ENCODE measurements around the gene MRPL14. TPM values are rescaled to one million over a fixed set of nuclear protein-coding genes. Genes with fewer than 3 reads are reported as not detected.
A peak's percentile ranks its signal among the peaks of the same experiment; 100 is the strongest.

The MRPL14 gene
- total RNA-seq, 2 experiments from 2014 or later, result 37.6 to 47.2 TPM

DNA sequence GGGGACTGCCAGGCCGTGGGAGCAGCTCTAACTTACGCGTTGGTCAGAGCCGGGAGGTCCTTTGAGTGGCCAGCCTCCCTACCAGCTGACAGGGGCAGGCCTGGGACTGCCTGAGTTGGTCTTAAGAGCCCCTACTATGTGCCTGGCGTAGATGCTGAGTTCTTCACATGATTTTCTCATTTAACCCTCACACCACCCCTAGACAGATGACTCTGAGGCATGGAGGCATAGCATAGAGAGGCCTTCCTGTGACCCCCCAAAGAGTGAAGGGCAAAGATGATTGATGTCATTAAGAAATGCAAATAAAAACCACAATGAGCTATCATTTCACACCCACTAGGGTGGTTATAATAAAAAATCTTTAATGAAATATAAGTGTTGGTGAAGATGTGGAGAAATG, 36.8 kb downstream of the MRPL14 start:
- no peaks in the 10 kb centered on the region for H3K36me3 Mint-ChIP-seq (ENCODE audit: low read depth)
- no peak overlapping the region for H3K4me3 Mint-ChIP-seq
- H3K27ac Mint-ChIP-seq, result no peak overlapping the region
- DNase-seq, result no peak
- no peaks in the 10 kb centered on the region for H3K4me1 Mint-ChIP-seq
- no peaks in the 10 kb centered on the region for H3K9me3 Mint-ChIP-seq
- H3K27me3 Mint-ChIP-seq, result no peaks in the 10 kb centered on the region
- ChIA-PET POLR2A (no interaction called here), CTCF (interaction anchor here (1.1 to 3.7 kb wide), 3 partner anchors 10 to 322 kb away, joined by 3 to 22 read pairs (median 6); no protein-coding TSS in a partner anchor)

DNA sequence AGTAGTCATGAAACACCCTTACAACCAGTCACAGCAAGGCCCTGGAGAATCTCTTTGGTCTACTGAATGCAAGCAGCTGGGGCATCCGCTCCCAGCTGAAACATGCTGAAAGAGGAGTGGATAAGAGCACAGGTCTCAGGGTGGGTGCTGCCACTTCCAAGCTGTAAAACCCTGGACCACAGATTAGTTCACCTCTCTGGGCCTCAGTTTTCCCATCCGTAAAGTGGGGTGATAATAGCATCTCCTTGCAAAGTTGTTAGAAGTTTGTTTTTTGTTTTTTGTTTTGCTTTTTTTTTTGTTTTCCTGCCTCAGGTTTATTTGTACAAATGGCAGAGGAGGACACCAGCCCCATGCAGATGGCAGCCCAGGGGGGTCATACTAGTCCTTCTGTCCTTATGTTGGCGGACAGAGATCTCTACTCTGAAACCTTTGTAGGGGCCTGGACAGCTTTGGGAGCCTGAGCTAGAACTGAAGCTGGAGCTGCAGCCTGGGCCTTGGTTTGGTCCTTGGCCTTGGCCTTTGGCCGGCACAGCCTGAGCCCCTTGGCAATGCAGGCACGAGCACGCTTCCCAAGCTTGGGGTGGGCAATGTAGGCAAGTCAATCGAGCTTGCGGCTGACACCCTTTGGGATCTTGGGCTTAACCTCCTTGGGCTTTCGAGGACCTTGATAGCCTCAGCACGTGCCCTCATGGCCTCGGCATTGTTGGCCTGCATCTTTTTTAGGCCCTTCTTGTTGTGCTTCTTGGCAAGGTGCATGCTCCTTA, 38.2 kb downstream of the MRPL14 start:
- CTCF ChIA-PET, result interaction anchor here (0.7 to 3.7 kb wide), 6 partner anchors 9 to 319 kb away, joined by 3 to 22 read pairs (median 4); partner anchors contain the start of gene VEGFA

DNA sequence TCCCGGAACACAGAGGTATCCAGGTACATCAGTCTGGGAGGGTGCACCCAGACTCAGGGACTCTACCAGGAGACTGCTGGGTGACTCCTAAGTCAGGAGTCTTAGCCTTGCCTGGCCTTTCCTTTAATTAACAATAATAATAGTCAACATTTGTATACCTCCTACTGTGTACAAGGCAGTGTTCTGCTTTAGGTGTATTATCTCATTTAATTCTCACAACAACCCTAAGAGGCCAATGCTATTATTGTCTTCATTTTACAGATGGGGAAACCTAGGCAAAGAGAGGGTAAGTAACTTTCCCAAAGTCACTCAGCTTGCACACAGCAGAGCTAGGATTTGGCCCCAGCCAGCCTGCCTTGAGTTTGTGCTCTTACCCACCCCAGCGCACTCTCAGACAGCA, 39.6 kb downstream of the MRPL14 start:
- H3K27ac Mint-ChIP-seq, result no peak overlapping the region
- H3K4me1 Mint-ChIP-seq, result no peaks in the 10 kb centered on the region
- CTCF ChIA-PET, result interaction anchor here (1.7 to 3.7 kb wide), 2 partner anchors 8 to 318 kb away, joined by 4 to 22 read pairs; partner anchors contain the start of gene VEGFA
- POLR2A ChIA-PET, result no interaction called here
- no peaks in the 10 kb centered on the region for H3K9me3 Mint-ChIP-seq
- no peak overlapping the region for H3K4me3 Mint-ChIP-seq
- no peaks in the 10 kb centered on the region for H3K36me3 Mint-ChIP-seq (ENCODE audit: low read depth)
- H3K27me3 Mint-ChIP-seq, result no peaks in the 10 kb centered on the region
- no peak for DNase-seq

More for the DNA sequence above, 38.2 kb downstream of the MRPL14 start:
- no peak overlapping the region for H3K27ac Mint-ChIP-seq
- H3K36me3 Mint-ChIP-seq (ENCODE audit: low read depth), result no peaks in the 10 kb centered on the region
- no peaks in the 10 kb centered on the region for H3K27me3 Mint-ChIP-seq
- POLR2A ChIA-PET, result no interaction called here
- no peaks in the 10 kb centered on the region for H3K4me1 Mint-ChIP-seq
- DNase-seq, result no peak
- no peaks in the 10 kb centered on the region for H3K9me3 Mint-ChIP-seq
- H3K4me3 Mint-ChIP-seq, result no peak overlapping the region

DNA sequence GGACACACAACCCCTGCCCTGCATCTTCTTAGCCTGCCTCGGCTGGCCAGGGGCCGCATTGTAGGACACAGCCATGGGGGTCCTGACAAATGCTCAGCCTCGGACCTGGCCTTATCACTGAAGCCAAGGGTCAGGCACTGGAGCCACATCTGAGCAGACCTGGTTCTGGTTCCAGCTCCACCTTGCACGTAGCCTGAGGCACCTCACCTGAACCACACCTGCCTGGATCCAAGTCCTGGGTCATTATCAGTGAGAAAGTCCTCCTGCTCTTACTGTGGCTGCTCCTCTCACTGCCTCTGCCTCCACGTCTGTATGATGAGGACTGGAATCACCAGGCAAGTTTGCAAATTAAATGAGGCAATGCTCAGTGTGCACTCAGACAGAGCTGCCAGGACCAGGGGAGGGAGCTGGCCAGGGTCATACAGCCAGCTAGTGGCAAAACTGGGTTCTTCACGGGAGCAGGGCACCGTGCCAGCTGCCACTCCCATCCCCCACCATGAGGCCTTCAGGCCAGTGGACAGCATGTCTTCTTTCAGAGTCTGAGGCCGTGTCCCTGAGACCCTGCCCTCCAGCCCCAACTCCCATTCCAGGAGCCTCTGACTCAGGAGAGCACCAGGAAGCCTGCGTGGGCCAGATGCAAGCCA, 40.2 kb downstream of the MRPL14 start:
- DNase-seq, result no peak
- Mint-ChIP-seq H3K4me1 (no peaks in the 10 kb centered on the region), H3K4me3 (no peak overlapping the region), H3K27me3 (no peaks in the 10 kb centered on the region), H3K27ac (no peak overlapping the region), H3K9me3 (no peaks in the 10 kb centered on the region), H3K36me3 (ENCODE audit: low read depth) (no peaks in the 10 kb centered on the region)
- ChIA-PET POLR2A (no interaction called here), CTCF (interaction anchor here (1.1 to 2.9 kb wide), 3 partner anchors 13 to 318 kb away, joined by 3 to 22 read pairs (median 4); no protein-coding TSS in a partner anchor)

DNA sequence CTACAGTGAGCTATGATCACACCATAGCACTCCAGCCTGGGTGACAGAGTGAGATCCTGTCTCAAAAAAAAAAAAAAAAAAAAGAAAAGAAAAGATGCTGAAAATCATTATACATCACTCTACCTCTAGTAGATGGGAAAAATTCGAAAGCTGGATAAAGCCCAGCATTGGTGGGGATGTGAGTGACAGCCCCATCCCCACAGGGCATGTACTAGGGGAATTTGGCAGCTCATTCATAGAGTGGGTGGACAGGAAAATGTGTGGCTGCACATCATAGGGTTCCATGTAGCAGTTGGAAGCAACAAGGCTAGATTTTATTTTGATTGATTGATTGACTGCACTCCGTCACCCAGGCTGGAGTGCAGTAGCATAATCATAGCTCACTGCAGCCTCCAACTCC, 42.0 kb downstream of the MRPL14 start:
- no peaks in the 10 kb centered on the region for H3K27me3 Mint-ChIP-seq
- peaks cover 3% of the 10 kb centered on the region for H3K4me1 Mint-ChIP-seq
- no peaks in the 10 kb centered on the region for H3K36me3 Mint-ChIP-seq (ENCODE audit: low read depth)
- no peak overlapping the region for H3K27ac Mint-ChIP-seq
- no peaks in the 10 kb centered on the region for H3K9me3 Mint-ChIP-seq
- DNase-seq, result no peak
- CTCF ChIA-PET, result interaction anchor here (0.6 to 2.9 kb wide), 6 partner anchors 11 to 1106 kb away, joined by 3 to 22 read pairs (median 4); partner anchors contain the start of gene PEX6
- no peak overlapping the region for H3K4me3 Mint-ChIP-seq
- POLR2A ChIA-PET, result no interaction called here

DNA sequence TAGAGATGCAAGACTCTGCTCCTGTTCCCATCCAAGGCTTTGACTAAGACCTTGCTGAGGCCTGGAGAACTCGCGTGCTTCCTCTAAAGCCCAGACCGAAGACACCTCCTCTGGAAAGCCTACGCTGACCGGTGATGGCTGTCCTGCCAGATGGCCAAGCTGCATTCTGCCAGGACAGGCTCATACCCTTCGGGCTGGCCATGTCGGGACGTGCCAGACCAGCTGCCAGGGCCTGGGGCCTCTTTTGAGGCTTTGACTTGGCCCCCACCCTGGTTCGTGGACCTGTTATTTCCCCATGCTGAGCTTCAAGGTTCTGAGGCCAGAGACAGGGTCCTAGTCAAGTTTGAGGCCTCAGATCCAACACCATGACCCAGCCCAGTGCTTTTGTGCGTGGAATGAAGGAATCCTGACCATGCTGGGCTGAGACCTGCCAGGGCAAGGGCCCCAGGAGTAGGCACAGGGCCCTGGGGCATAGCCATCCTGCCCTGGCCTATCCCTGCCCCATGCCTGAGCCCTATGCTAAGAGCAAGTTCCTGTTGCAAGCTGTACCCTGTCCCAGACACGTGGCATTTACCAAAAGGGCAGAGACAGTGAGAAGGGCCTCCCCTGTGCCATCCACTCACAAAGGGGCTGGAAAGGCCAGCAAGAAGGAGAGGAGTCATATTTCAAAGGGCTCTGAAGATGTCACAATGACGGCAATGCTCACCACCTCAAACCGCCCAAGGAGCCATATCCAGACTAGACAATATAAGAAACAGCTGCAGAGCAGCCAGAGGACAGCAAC, 42.8 kb downstream of the MRPL14 start:
- no peaks in the 10 kb centered on the region for H3K27me3 Mint-ChIP-seq
- no peak overlapping the region for H3K27ac Mint-ChIP-seq
- no peaks in the 10 kb centered on the region for H3K9me3 Mint-ChIP-seq
- ChIA-PET CTCF (interaction anchor here (0.9 to 2.9 kb wide), 6 partner anchors 10 to 315 kb away, joined by 3 to 22 read pairs (median 4); partner anchors contain the start of gene VEGFA), POLR2A (no interaction called here)
- H3K4me1 Mint-ChIP-seq, result peaks cover 4% of the 10 kb centered on the region
- DNase-seq, result no peak
- H3K36me3 Mint-ChIP-seq (ENCODE audit: low read depth), result no peaks in the 10 kb centered on the region
- H3K4me3 Mint-ChIP-seq, result no peak overlapping the region

DNA sequence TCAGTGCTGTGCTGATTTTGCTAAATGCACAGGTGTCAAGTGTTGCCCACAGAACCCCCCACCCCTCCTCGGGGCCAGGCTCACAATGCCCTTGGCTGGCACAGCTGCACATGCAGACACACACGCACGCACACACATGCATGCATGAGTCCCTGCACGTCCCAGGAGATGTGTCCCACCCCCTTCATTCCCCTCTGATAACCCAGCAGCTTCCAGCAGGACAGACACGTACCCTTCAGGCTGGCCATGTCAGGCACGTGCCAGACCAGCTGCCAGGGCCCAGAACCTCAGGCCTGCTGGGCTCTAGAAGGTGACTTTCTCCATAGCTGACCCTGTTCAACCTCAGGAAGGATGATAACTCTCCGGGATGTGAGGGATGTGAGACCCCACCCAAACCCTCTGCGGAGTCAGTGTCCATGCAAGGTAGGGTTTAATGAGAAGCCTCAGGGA, 44.4 kb downstream of the MRPL14 start:
- DNase-seq, result no peak
- Mint-ChIP-seq H3K4me3 (no peak overlapping the region), H3K27me3 (peaks cover 2% of the 10 kb centered on the region), H3K9me3 (no peaks in the 10 kb centered on the region), H3K27ac (no peak overlapping the region), H3K36me3 (ENCODE audit: low read depth) (no peaks in the 10 kb centered on the region), H3K4me1 (peaks cover 8% of the 10 kb centered on the region)
- ChIA-PET POLR2A (no interaction called here), CTCF (interaction anchor here (0.9 to 2.0 kb wide), 5 partner anchors 22 to 358 kb away, joined by 3 to 9 read pairs (median 3); partner anchors contain the start of gene VEGFA)

DNA sequence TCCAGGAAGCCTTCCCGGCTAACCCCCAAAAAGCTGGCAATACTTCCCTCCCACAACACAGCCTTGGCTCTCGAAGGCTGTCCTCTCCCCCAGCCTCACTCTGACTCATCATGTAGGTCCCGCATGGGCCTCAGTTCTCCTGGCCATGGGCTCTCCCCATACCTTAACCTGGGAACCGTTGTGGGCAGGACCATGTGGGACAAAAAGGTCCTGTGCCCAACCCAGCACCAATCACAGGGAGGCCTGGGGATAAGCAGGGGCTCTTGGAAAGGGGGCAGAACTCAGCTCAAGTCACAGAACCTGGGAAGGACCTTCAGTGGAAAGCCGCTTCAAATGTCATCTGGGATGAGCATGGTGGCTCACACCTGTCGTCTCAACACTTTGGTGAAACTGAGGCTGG, 45.5 kb downstream of the MRPL14 start:
- Mint-ChIP-seq H3K36me3 (ENCODE audit: low read depth) (no peaks in the 10 kb centered on the region), H3K27me3 (peaks cover 2% of the 10 kb centered on the region), H3K4me3 (no peak overlapping the region), H3K27ac (no peak overlapping the region), H3K9me3 (no peaks in the 10 kb centered on the region), H3K4me1 (peaks cover 8% of the 10 kb centered on the region)
- ChIA-PET CTCF (interaction anchor here (1.1 to 3.0 kb wide), 2 partner anchors 7 to 13 kb away, joined by 3 to 22 read pairs; no protein-coding TSS in a partner anchor), POLR2A (no interaction called here)
- no peak for DNase-seq

DNA sequence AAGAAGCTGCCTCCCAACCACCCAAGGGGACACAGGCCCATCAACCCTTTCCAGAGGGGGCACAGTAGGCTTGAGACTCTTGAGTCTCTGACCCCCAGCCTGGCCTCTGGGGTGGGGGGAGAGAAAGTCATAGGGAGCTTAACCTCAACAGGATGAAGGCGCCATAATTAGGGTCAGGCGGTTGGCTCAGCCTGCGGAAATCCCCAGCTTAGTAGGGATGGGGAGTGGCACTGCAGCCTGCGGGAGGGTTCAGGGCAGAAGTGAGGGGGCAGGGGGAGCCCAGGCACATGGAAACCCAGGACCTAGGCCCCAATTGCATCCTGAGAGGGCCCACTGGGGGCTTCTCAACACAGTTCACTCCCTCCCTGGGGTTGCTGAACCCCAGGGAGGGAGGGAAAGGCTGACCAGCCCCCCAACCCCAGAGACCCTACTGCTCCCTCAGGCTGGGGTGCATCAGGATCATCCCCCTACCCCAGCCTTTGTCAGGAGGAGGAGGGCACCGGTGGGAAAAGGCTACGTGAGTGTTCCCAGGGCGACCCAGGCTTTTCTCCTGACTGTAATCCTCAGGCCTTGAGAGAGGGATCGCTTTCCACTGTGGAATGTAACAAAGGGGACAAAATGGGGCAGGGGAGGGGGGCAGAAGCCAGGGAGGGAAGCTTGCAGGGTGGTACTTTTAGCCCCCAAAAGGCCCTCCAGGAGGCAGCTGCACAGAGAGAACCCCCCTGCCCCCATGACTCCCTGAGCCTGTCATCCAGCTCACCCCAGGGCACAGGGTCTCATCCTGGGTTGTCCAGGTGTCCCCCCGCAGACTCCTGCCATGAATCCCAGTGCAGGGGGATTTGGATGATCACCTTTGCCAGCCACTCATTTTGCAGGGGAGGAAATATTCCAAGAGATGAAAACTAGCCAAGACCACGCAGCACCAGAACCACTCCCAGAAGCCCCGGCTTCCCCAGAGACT, 46.4 kb downstream of the MRPL14 start:
- Mint-ChIP-seq H3K4me1 (peaks cover 8% of the 10 kb centered on the region), H3K27me3 (peaks cover 2% of the 10 kb centered on the region), H3K27ac (no peak overlapping the region), H3K9me3 (no peaks in the 10 kb centered on the region), H3K36me3 (ENCODE audit: low read depth) (no peaks in the 10 kb centered on the region), H3K4me3 (no peak overlapping the region)
- ChIA-PET CTCF (interaction anchor here (0.6 to 3.4 kb wide), 11 partner anchors 8 to 579 kb away, joined by 3 to 45 read pairs (median 5); partner anchors contain the start of gene VEGFA), POLR2A (no interaction called here)
- no peak for DNase-seq

DNA sequence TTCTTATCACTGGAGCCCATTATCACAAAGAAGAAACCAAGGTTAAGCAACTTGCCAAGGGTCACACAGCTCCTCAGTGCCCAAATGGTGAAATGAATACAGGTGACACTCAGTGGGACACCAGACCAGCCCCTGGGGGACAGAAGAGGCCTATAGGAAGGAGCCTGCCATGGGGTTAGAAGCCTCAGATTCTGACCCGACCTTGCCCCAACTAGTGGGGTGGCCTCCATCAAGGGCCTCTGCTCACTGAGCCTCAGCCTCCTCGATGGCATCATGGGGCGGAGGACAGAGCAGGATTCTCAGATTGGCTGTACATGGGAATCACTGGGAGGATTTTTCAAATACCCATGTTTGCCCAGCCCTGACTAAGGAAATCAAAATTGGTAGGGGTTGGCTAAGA, 47.6 kb downstream of the MRPL14 start:
- H3K27me3 Mint-ChIP-seq, result peaks cover 2% of the 10 kb centered on the region
- ChIA-PET POLR2A (no interaction called here), CTCF (interaction anchor here (0.7 to 3.4 kb wide), 26 partner anchors 8 to 1065 kb away, joined by 3 to 45 read pairs (median 4); partner anchors contain the start of genes KLHDC3, RSPH9 and VEGFA)
- no peak for DNase-seq
- no peaks in the 10 kb centered on the region for H3K9me3 Mint-ChIP-seq
- H3K36me3 Mint-ChIP-seq (ENCODE audit: low read depth), result no peaks in the 10 kb centered on the region
- no peak overlapping the region for H3K4me3 Mint-ChIP-seq
- H3K4me1 Mint-ChIP-seq, result peaks cover 11% of the 10 kb centered on the region
- H3K27ac Mint-ChIP-seq, result no peak overlapping the region

DNA sequence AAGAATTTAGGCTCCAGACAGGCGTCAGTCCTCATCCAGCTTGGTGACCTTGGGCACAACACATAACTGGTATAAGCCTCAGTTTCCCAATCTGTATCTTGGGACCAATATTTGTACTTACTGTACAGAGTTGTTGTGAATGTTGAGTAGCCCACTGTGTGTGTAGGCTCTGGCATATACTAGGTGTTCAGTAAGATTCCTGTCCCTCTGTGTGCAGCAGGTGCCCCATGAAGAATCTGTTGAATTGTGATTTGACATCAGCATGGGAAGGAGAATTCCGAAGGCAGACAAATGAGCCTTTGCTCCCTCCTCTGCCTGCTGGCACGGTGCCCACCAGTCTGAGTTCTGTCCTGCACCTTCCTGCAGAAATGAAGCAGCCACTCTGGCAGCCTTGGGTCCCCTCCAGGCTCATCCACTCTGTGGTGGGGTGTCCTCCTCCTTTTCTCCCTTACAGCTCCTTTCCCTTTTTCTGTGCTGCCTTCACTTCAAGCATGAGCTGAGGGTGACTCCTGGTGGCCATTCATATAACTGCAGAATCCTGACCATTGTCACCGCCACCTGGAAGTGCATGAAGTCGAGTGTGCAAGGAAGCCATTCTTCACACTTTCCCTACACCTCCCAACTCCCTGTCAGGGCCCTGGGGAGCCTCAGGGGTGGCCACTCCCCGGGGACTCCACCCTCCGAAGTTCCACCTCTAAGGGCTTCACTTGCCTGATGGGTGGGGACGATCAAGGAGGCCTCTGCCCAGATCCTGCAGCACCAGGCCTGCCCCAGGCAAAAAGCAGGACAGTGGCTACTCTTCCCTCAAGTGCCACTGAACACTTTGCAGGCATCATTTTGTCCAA, 48.2 kb downstream of the MRPL14 start:
- DNase-seq, result peak; percentile 78
- Mint-ChIP-seq H3K27me3 (peaks cover 2% of the 10 kb centered on the region), H3K27ac (no peak overlapping the region), H3K4me1 (peaks cover 17% of the 10 kb centered on the region), H3K4me3 (no peak overlapping the region), H3K36me3 (ENCODE audit: low read depth) (no peaks in the 10 kb centered on the region), H3K9me3 (no peaks in the 10 kb centered on the region)
- CTCF ChIA-PET, result interaction anchor here (0.7 to 3.4 kb wide), 33 partner anchors 8 to 770 kb away, joined by 3 to 45 read pairs (median 3); partner anchors contain the start of genes RSPH9 and VEGFA
- POLR2A ChIA-PET, result no interaction called here
